Sciatic nerve (tissue), 2 donors: ENCODE measurements around the gene NUDT8. TPM values are rescaled to one million over a fixed set of nuclear protein-coding genes. Genes with fewer than 3 reads are reported as not detected.
A peak's percentile ranks its signal among the peaks of the same experiment; 100 is the strongest.

Experiments used
- ATAC-seq: fragments of 200-7000 bp; cut with Tn5 transposase; one replicate; pipeline ENCODE4 v1.9.1; 2020; ENCODE audit warnings: mild to moderate bottlenecking, moderate library complexity
- DNase-seq: peaks from one replicate; pipeline ENCODE4 v3.0.0-alpha.2; 2020; ENCODE audit warnings: low spot score
- intact Hi-C: fragments of 100-400 bp; cut with DNase I; formaldehyde crosslinking; loops from one replicate; pipeline ENCODE4 v1.14.2; 2022
- total RNA-seq: library from RNA; stranded (reverse); fragmentation: NEBNext Ultra II Directional; extraction: Animal tissue kit (Norgen Biotek cat#: 25700); gene quantifications from one replicate; pipeline ENCODE4 v1.2.1, GENCODE V29; 2021
- donor health status: DM: no; HTN: no; CAD: no.
- donor health status: DM: no; HTN: no; CAD: no.

Gene NUDT8
- 7.8 TPM for total RNA-seq

GRCh38 chr11:67629386-67630227 lies at the start of gene NUDT8:
TSS of gene NUDT8 (minus strand) at chr11:67629937. CDS start at chr11:67629911, 26 bp downstream.
- DNase-seq (peak; percentile 93), ATAC-seq (peak; percentile 64)
- intact Hi-C loops = no loop called here

GRCh38 chr11:67675058-67675747 lies 45.5 kb upstream of the NUDT8 start:
- DNase-seq (no peak), ATAC-seq (no peak)
- intact Hi-C loops = no loop called here

- DNase-seq (no peak), ATAC-seq (no peak)
- intact Hi-C loops = no loop called here
These were observed 44.7 kb upstream of the NUDT8 start, which contains the start of gene ALDH3B2 for GRCh38 chr11:67674442-67674871. TSS of gene ALDH3B2 (minus strand) at chr11:67674623. CDS start at chr11:67666935, 7,688 bp downstream.

- ATAC-seq = no peak
- intact Hi-C loops = no loop called here
- no peak for DNase-seq
These were observed 44.2 kb upstream of the NUDT8 start for GRCh38 chr11:67673902-67674301.

- intact Hi-C loops = no loop called here
- DNase-seq (no peak), ATAC-seq (no peak)
These were observed 43.6 kb upstream of the NUDT8 start for GRCh38 chr11:67673358-67673757.

GRCh38 chr11:67671211-67671520 lies 41.4 kb upstream of the NUDT8 start:
- DNase-seq (no peak), ATAC-seq (no peak)
- intact Hi-C loops = no loop called here

GRCh38 chr11:67670316-67671210 lies 40.8 kb upstream of the NUDT8 start:
- no peak for ATAC-seq
- DNase-seq = no peak
- intact Hi-C loops = no loop called here

- intact Hi-C loops = loop anchor here (5.0 kb wide), 1 partner anchor 109 kb away; no protein-coding TSS in a partner anchor
- DNase-seq = no peak
- no peak for ATAC-seq
These were observed 38.4 kb upstream of the NUDT8 start for GRCh38 chr11:67668192-67668551.

GRCh38 chr11:67667490-67668191 lies 37.9 kb upstream of the NUDT8 start:
- DNase-seq (no peak), ATAC-seq (peak; percentile 19)
- intact Hi-C loops = loop anchor here (5.0 kb wide), 1 partner anchor 110 kb away; no protein-coding TSS in a partner anchor

GRCh38 chr11:67666676-67667489 lies 37.1 kb upstream of the NUDT8 start:
- DNase-seq (no peak), ATAC-seq (no peak)
- intact Hi-C loops = loop anchor here (5.0 kb wide), 1 partner anchor 110 kb away; no protein-coding TSS in a partner anchor

- intact Hi-C loops = loop anchor here (5.0 kb wide), 1 partner anchor 111 kb away; no protein-coding TSS in a partner anchor
- DNase-seq = no peak
- no peak for ATAC-seq
These were observed 36.5 kb upstream of the NUDT8 start for GRCh38 chr11:67666303-67666645.

GRCh38 chr11:67665541-67666302 lies 36.0 kb upstream of the NUDT8 start:
- no peak for DNase-seq
- intact Hi-C loops = loop anchor here (5.0 kb wide), 1 partner anchor 112 kb away; no protein-coding TSS in a partner anchor
- no peak for ATAC-seq

GRCh38 chr11:67664696-67665540 lies 35.2 kb upstream of the NUDT8 start:
- intact Hi-C loops = loop anchor here (5.0 kb wide), 1 partner anchor 112 kb away; no protein-coding TSS in a partner anchor
- ATAC-seq = no peak
- no peak for DNase-seq

- intact Hi-C loops = no loop called here
- ATAC-seq (no peak), DNase-seq (no peak)
These were observed 34.5 kb upstream of the NUDT8 start for GRCh38 chr11:67664213-67664585.

GRCh38 chr11:67663532-67664212 lies 33.9 kb upstream of the NUDT8 start:
- no peak for ATAC-seq
- intact Hi-C loops = no loop called here
- DNase-seq = no peak
